ENCODE data around the gene PTPRM. TPM values are rescaled to one million over a fixed set of nuclear protein-coding genes. Genes with fewer than 3 reads are reported as not detected.

PTPRM gene
- total RNA-seq, 1 experiment from 2014 or later: 14.5 TPM

DNA sequence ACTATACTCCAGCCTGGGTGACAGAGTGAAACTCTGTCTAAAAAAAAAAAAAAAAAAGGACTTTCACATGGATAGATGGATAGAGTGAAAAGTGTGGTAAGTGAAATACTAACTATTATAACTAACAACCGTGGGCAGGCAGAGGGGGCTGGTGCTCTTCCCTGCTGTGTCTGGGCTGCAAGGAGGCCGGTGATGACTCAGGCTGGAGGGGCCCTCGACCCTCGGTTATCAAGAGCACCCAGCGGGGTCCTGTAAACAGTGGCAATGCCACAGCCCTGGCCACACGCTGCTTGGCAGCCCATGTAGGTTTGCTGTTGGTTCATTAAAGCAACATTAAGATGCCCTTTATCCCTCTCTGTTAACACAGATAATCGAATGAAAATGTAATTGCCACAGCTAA is 857.4 kb downstream of the PTPRM start:
- TF ChIP-seq, protein P1, sequence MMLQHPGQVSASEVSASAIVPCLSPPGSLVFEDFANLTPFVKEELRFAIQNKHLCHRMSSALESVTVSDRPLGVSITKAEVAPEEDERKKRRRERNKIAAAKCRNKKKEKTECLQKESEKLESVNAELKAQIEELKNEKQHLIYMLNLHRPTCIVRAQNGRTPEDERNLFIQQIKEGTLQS (IDR thresholded peaks at IDR 0.05): no peak
- TF ChIP-seq ZFX (IDR thresholded peaks at IDR 0.05): no peak
- TF ChIP-seq ELF1 (IDR thresholded peaks at IDR 0.05; ENCODE audit: borderline replicate concordance, low read depth): no peak
- no peak for TF ChIP-seq CEBPB (IDR thresholded peaks at IDR 0.05; ENCODE audit: low read depth)
- TF ChIP-seq SP1 (IDR thresholded peaks at IDR 0.05; ENCODE audit: low read depth): no peak
- TF ChIP-seq EZH2 (IDR thresholded peaks at IDR 0.05): no peak
- no peak for TF ChIP-seq ZNF274 (IDR thresholded peaks at IDR 0.05; ENCODE audit: low read depth, low read length)
- Histone ChIP-seq H3K9me2 (ENCODE audit: insufficient read depth) (no peaks in the 10 kb centered on the region), H3K27ac (ENCODE audit: low read depth, low read length) (no peak overlapping the region), H3K4me2 (ENCODE audit: low read length) (peak overlapping the region; percentile 62), H3K4me1 (ENCODE audit: control insufficient read depth in 1 of 2, insufficient read depth in 2 of 2, low read length in 2 of 2) (peaks cover 30 to 40% of the 10 kb centered on the region in 2 experiments; a peak in 3 of 4 replicates), H3K36me3 (ENCODE audit: control insufficient read depth in 1 of 2, insufficient read depth in 2 of 2, low read length in 2 of 2) (no peaks in the 10 kb centered on the region), H3K9ac (ENCODE audit: low read length) (no peak overlapping the region), H4K20me1 (ENCODE audit: insufficient read depth) (no peaks in the 10 kb centered on the region), H3K4me3 (replicated peaks in 1 of 2; ENCODE audit: low read depth in 1 of 2, low read length in 2 of 2) (no peak overlapping the region), H3K79me2 (ENCODE audit: insufficient read depth, low read length) (no peaks in the 10 kb centered on the region), H3K27me3 (ENCODE audit: insufficient read depth, low read length) (no peaks in the 10 kb centered on the region), H3K9me3 (ENCODE audit: control insufficient read depth in 1 of 2, insufficient read depth in 1 of 2, low read depth in 1 of 2, low read length in 2 of 2) (no peaks in the 10 kb centered on the region), H2AFZ (ENCODE audit: low read depth, low read length, poor library complexity, severe bottlenecking) (no peak overlapping the region)
- ChIA-PET RAD21 (ENCODE audit: low non-redundant PET in 1 of 2, low total read pairs in 2 of 2, uncharacterized antibody in 2 of 2, unreplicated experiment in 2 of 2) (no interaction called here), CTCF (no interaction called here), POLR2A (no interaction called here)
- DNase-seq (ENCODE audit: low read depth, low spot score) (no peak), ATAC-seq (no peak)
- intact Hi-C loops (cut with micrococcal nuclease): no loop called here
- BruUV-seq (replicated peaks): no TSS peak

DNA sequence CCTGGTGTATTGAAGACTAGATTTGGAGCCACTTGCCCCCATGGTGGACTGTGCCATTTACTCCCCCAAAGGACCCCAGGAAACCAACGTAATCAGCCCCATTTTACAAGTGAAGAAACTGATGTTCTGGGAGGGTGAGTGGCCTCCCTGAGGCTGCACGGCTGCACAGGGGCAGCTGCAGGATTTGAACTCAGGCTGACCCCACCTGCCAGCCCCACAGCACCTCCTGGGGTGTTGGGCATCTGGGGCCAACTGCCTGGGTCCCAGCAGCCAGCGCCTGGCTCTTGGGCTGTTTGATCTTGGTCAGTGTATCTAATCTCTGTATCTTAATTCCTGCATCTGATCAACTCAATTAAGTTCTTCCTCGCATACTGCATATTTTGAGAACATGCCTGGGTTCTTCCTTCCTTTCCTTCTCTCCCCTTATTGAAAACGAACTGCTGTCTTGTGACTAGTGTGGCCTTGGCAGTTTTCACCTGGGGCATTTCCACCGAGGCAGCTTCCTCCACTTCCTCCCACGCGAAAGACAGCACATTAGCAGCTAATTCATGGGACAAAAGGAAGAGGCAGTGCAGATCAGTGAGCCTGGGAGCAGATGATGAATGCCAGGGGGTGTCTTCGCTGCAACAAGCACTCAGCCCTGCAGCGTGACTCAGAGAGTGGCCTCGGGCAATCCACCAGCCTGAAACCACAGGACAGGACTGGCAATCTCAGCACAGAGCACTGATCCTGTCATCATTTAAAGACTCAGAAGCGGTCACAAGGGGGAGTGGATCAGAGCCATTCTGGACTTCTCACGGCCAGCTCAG is 858.0 kb downstream of the PTPRM start:
- ChIA-PET RAD21 (ENCODE audit: low non-redundant PET in 1 of 2, low total read pairs in 2 of 2, uncharacterized antibody in 2 of 2, unreplicated experiment in 2 of 2) (no interaction called here), CTCF (no interaction called here), POLR2A (no interaction called here)
- Histone ChIP-seq H3K4me3 (replicated peaks in 1 of 2; ENCODE audit: low read depth in 1 of 2, low read length in 2 of 2) (no peak overlapping the region), H3K4me1 (ENCODE audit: control insufficient read depth in 1 of 2, insufficient read depth in 2 of 2, low read length in 2 of 2) (peaks cover 30 to 40% of the 10 kb centered on the region in 2 experiments; a peak in 3 of 4 replicates), H3K27ac (ENCODE audit: low read depth, low read length) (peak overlapping the region; percentile 51; the same call in 1 of the 2 replicates), H3K27me3 (ENCODE audit: insufficient read depth, low read length) (no peaks in the 10 kb centered on the region), H3K9ac (ENCODE audit: low read length) (no peak overlapping the region), H2AFZ (ENCODE audit: low read depth, low read length, poor library complexity, severe bottlenecking) (no peak overlapping the region), H3K36me3 (ENCODE audit: control insufficient read depth in 1 of 2, insufficient read depth in 2 of 2, low read length in 2 of 2) (no peaks in the 10 kb centered on the region), H4K20me1 (ENCODE audit: insufficient read depth) (no peaks in the 10 kb centered on the region), H3K4me2 (ENCODE audit: low read length) (peak overlapping the region; percentile 62), H3K79me2 (ENCODE audit: insufficient read depth, low read length) (no peaks in the 10 kb centered on the region), H3K9me2 (ENCODE audit: insufficient read depth) (no peaks in the 10 kb centered on the region), H3K9me3 (ENCODE audit: control insufficient read depth in 1 of 2, insufficient read depth in 1 of 2, low read depth in 1 of 2, low read length in 2 of 2) (no peaks in the 10 kb centered on the region)
- TF ChIP-seq SRF (IDR thresholded peaks at IDR 0.05; ENCODE audit: low read depth) (no peak), TCF7L2 (IDR thresholded peaks at IDR 0.05; ENCODE audit: borderline replicate concordance, extremely low read depth, insufficient read depth, insufficient read length) (no peak), JUND (IDR thresholded peaks at IDR 0.05) (peak; percentile 24; the same call in 1 of the 2 replicates), SIN3A (IDR thresholded peaks at IDR 0.05; ENCODE audit: low read depth) (no peak), SP1 (IDR thresholded peaks at IDR 0.05; ENCODE audit: low read depth) (peak; percentile 28; the same call in 1 of the 2 replicates), EZH2 (IDR thresholded peaks at IDR 0.05) (no peak), EZH2phosphoT487 (IDR thresholded peaks at IDR 0.05; ENCODE audit: borderline replicate concordance) (no peak), FOSL1 (IDR thresholded peaks at IDR 0.05; ENCODE audit: low read depth) (peak; percentile 21; the same call in 1 of the 2 replicates), EGR1 (IDR thresholded peaks at IDR 0.05; ENCODE audit: low read depth) (peak; percentile 56; the same call in 1 of the 2 replicates)
- TF ChIP-seq, protein P2, sequence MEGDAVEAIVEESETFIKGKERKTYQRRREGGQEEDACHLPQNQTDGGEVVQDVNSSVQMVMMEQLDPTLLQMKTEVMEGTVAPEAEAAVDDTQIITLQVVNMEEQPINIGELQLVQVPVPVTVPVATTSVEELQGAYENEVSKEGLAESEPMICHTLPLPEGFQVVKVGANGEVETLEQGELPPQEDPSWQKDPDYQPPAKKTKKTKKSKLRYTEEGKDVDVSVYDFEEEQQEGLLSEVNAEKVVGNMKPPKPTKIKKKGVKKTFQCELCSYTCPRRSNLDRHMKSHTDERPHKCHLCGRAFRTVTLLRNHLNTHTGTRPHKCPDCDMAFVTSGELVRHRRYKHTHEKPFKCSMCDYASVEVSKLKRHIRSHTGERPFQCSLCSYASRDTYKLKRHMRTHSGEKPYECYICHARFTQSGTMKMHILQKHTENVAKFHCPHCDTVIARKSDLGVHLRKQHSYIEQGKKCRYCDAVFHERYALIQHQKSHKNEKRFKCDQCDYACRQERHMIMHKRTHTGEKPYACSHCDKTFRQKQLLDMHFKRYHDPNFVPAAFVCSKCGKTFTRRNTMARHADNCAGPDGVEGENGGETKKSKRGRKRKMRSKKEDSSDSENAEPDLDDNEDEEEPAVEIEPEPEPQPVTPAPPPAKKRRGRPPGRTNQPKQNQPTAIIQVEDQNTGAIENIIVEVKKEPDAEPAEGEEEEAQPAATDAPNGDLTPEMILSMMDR (IDR thresholded peaks at IDR 0.05 in 2 of 3, conservative IDR thresholded peaks at IDR 0.05 in 1 of 3; ENCODE audit: borderline replicate concordance in 1 of 3, insufficient read depth in 1 of 3, low read depth in 2 of 3, low read length in 2 of 3): no peak
- ATAC-seq (peak; percentile 67), DNase-seq (ENCODE audit: low read depth, low spot score) (peak; percentile 34)
- BruUV-seq (replicated peaks): no TSS peak
- intact Hi-C loops (cut with micrococcal nuclease): no loop called here

Measured in HCT116 (cell line).